HepG2 (cell line): ENCODE data around the gene OPRL1. TPM values are rescaled to one million over a fixed set of nuclear protein-coding genes. Genes with fewer than 3 reads are reported as not detected.

ENCODE experiments used
- CCDC6 ChIP-seq: sonication (generic); formaldehyde crosslinking; IDR thresholded peaks from 2 replicates; pipeline ENCODE4 v1.8.1; 2022; ENCODE audit warnings: mild to moderate bottlenecking, missing genetic modification reagents, moderate library complexity
- MAFF ChIP-seq: IDR thresholded peaks from 2 replicates; pipeline ENCODE4 v1.6.1; 2011; ENCODE audit warnings: low read depth, low read length, improper control_type of control experiment
- NFKB2 ChIP-seq: sonication (generic); formaldehyde crosslinking; IDR thresholded peaks from 2 replicates; pipeline ENCODE4 v1.4.0; 2020; ENCODE audit warnings: missing genetic modification reagents, borderline replicate concordance
- PCBP2 ChIP-seq: fragments of 200-400 bp; formaldehyde crosslinking; optimal IDR thresholded peaks from 2 replicates; pipeline ENCODE3; 2018; ENCODE audit warnings: low read length, low read depth; ENCODE audit not compliant: poor library complexity, severe bottlenecking
- RELA ChIP-seq: sonication (generic); formaldehyde crosslinking; IDR thresholded peaks from 2 replicates; pipeline ENCODE4 v1.4.0; 2020; ENCODE audit warnings: missing genetic modification reagents
- TEAD3 ChIP-seq: optimal IDR thresholded peaks from 2 replicates; pipeline ENCODE3; 2016; ENCODE audit warnings: borderline replicate concordance
- ZBTB38 ChIP-seq: sonication (generic); formaldehyde crosslinking; IDR thresholded peaks from 2 replicates; pipeline ENCODE4 v1.5.1; 2020; ENCODE audit warnings: mild to moderate bottlenecking, missing genetic modification reagents
- ZNF121 ChIP-seq: sonication (generic); formaldehyde crosslinking; IDR thresholded peaks from 2 replicates; pipeline ENCODE4 v1.5.0; 2020; ENCODE audit warnings: mild to moderate bottlenecking, missing genetic modification reagents
- ZNF317 ChIP-seq: sonication (generic); formaldehyde crosslinking; IDR thresholded peaks from 2 replicates; pipeline ENCODE4 v1.5.0; 2020; ENCODE audit warnings: mild to moderate bottlenecking, missing genetic modification reagents
- ZNF331 ChIP-seq: sonication (generic); formaldehyde crosslinking; IDR thresholded peaks from 2 replicates; pipeline ENCODE4 v1.4.0; 2020; ENCODE audit warnings: missing genetic modification reagents
- ZNF33B ChIP-seq: sonication (generic); formaldehyde crosslinking; IDR thresholded peaks from 2 replicates; pipeline ENCODE4 v1.5.1; 2020; ENCODE audit warnings: mild to moderate bottlenecking, missing genetic modification reagents
- ZNF558 ChIP-seq: sonication (generic); formaldehyde crosslinking; IDR thresholded peaks from 2 replicates; pipeline ENCODE4 v1.9.0; 2022; ENCODE audit warnings: mild to moderate bottlenecking, missing genetic modification reagents, borderline replicate concordance
- ZNF563 ChIP-seq: sonication (generic); formaldehyde crosslinking; IDR thresholded peaks from 2 replicates; pipeline ENCODE4 v1.8.0; 2022; ENCODE audit warnings: mild to moderate bottlenecking, moderate library complexity, missing genetic modification reagents
- ZNF703 ChIP-seq: sonication (generic); formaldehyde crosslinking; IDR thresholded peaks from 2 replicates; pipeline ENCODE4 v1.5.1; 2020; ENCODE audit warnings: missing genetic modification reagents, mild to moderate bottlenecking, moderate library complexity, borderline replicate concordance
- ZNF773 ChIP-seq: sonication (generic); formaldehyde crosslinking; IDR thresholded peaks from 2 replicates; pipeline ENCODE4 v1.4.0; 2020; ENCODE audit warnings: missing genetic modification reagents, borderline replicate concordance
- polyA plus RNA-seq, 8 experiments: library from polyadenylated mRNA; depleted of rRNA in 3 of 8; stranded (reverse) in 7 of 8; unstranded in 1 of 8; fragments of >200 nt; fragmentation: Illumina TruSeq in 4 of 8; extraction: Trizol in 4 of 8; gene quantifications; 2 replicates each; pipeline versions ENCODE4 v1.2.1 to v1.2.3, GENCODE V29; 2011 to 2016; ENCODE audit warnings: low read depth in 4 of 8, missing spikeins in 1 of 8, mixed read lengths in 1 of 8; ENCODE audit not compliant: insufficient read depth in 1 of 8
- total RNA-seq, 5 experiments: library from RNA; depleted of rRNA; stranded (reverse); fragments of >200 nt; fragmentation: Illumina TruSeq; extraction: Trizol; gene quantifications; 2 replicates each; pipeline ENCODE4 v1.2.3, GENCODE V29; 2016; ENCODE audit warnings: low read depth in 1 of 5
- TF ChIP-seq, protein P1 (sequence below): sonication (generic); formaldehyde crosslinking; IDR thresholded peaks from 2 replicates; pipeline ENCODE4 v1.5.0; 2020; ENCODE audit warnings: missing genetic modification reagents
- TF ChIP-seq, protein P2 (sequence below): sonication (generic); formaldehyde crosslinking; IDR thresholded peaks from 2 replicates; pipeline ENCODE4 v1.4.0; 2020; ENCODE audit warnings: missing genetic modification reagents
- TF ChIP-seq, protein P3 (sequence below): sonication (generic); formaldehyde crosslinking; IDR thresholded peaks from 2 replicates; pipeline ENCODE4 v1.5.1; 2020; ENCODE audit warnings: missing genetic modification reagents, mild to moderate bottlenecking, borderline replicate concordance
- TF ChIP-seq, protein P4 (sequence below): sonication (generic); formaldehyde crosslinking; IDR thresholded peaks from 2 replicates; pipeline ENCODE4 v1.4.0; 2020; ENCODE audit warnings: mild to moderate bottlenecking, low read depth, missing genetic modification reagents

OPRL1 gene
- total and polyA plus RNA-seq, 2 of the 13 experiments (the other 11 are each of a cell fraction or from before 2014, with no cell fraction given) = 0.35 to 0.71 TPM

DNA sequence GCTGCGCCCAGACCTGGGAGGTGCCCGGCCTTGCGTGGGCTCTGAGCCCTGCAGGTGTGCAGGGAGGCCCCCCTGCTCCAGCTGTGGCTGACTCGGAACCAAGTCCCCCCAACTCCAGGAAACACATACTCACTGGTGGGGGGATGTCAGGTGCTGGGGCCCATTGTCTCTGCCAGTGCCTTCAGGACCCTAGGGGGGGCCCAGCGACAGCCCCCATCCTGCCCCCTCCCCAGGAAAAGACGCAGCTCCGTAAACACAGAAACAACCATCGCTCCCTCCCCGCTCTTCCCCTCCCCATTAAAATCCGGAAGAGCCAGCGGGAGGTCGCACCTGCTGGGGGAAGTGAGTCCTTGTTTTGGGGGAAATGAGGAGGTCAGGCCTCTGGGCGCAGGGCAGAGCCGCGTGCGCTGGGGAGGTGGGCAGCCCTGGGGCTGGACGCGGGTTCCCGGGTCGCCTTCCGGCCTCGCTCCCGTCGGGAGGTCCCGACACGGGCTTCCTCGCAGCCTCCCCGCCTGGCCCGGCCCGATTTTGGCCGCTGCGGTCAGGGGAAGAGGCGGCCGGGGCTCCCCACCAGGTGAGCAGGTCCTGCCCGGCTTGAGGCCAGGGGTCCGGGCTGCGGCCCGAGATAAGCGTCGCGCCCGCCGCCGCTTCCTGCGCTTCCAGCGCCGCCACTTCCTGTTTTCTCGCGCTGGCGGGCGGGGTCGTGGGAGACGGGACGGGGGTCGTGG lies 37.7 kb upstream of the OPRL1 start (continued):
- TF ChIP-seq, protein P1, sequence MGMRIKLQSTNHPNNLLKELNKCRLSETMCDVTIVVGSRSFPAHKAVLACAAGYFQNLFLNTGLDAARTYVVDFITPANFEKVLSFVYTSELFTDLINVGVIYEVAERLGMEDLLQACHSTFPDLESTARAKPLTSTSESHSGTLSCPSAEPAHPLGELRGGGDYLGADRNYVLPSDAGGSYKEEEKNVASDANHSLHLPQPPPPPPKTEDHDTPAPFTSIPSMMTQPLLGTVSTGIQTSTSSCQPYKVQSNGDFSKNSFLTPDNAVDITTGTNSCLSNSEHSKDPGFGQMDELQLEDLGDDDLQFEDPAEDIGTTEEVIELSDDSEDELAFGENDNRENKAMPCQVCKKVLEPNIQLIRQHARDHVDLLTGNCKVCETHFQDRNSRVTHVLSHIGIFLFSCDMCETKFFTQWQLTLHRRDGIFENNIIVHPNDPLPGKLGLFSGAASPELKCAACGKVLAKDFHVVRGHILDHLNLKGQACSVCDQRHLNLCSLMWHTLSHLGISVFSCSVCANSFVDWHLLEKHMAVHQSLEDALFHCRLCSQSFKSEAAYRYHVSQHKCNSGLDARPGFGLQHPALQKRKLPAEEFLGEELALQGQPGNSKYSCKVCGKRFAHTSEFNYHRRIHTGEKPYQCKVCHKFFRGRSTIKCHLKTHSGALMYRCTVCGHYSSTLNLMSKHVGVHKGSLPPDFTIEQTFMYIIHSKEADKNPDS (CRISPR knock-in tag) = no peak
- TF ChIP-seq ZBTB38 (no peak; the same call in none of the 2 replicates), ZNF703 (CRISPR knock-in tag) (peak; percentile 87), MAFF (no peak), ZNF121 (CRISPR knock-in tag) (no peak), NFKB2 (CRISPR knock-in tag) (no peak; the same call in 1 of the 2 replicates), PCBP2 (peak; percentile 3), ZNF33B (CRISPR knock-in tag) (no peak), ZNF563 (CRISPR knock-in tag) (peak; percentile 95), ZNF558 (peak; percentile 24; the same call in 1 of the 2 replicates), ZNF331 (CRISPR knock-in tag) (peak; percentile 50; the same call in 1 of the 2 replicates), ZNF773 (CRISPR knock-in tag) (no peak), TEAD3 (no peak), CCDC6 (CRISPR knock-in tag) (peak; percentile 46; the same call in 1 of the 2 replicates), ZNF317 (no peak), RELA (CRISPR knock-in tag) (no peak)
- TF ChIP-seq, protein P2, sequence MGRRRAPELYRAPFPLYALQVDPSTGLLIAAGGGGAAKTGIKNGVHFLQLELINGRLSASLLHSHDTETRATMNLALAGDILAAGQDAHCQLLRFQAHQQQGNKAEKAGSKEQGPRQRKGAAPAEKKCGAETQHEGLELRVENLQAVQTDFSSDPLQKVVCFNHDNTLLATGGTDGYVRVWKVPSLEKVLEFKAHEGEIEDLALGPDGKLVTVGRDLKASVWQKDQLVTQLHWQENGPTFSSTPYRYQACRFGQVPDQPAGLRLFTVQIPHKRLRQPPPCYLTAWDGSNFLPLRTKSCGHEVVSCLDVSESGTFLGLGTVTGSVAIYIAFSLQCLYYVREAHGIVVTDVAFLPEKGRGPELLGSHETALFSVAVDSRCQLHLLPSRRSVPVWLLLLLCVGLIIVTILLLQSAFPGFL = no peak
- TF ChIP-seq, protein P3, sequence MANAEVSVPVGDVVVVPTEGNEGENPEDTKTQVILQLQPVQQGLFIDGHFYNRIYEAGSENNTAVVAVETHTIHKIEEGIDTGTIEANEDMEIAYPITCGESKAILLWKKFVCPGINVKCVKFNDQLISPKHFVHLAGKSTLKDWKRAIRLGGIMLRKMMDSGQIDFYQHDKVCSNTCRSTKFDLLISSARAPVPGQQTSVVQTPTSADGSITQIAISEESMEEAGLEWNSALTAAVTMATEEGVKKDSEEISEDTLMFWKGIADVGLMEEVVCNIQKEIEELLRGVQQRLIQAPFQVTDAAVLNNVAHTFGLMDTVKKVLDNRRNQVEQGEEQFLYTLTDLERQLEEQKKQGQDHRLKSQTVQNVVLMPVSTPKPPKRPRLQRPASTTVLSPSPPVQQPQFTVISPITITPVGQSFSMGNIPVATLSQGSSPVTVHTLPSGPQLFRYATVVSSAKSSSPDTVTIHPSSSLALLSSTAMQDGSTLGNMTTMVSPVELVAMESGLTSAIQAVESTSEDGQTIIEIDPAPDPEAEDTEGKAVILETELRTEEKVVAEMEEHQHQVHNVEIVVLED = peak; percentile 63; the same call in 1 of the 2 replicates
- TF ChIP-seq, protein P4, sequence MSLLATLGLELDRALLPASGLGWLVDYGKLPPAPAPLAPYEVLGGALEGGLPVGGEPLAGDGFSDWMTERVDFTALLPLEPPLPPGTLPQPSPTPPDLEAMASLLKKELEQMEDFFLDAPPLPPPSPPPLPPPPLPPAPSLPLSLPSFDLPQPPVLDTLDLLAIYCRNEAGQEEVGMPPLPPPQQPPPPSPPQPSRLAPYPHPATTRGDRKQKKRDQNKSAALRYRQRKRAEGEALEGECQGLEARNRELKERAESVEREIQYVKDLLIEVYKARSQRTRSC = no peak
